ENCODE measurements around the gene CATSPER1. TPM values are rescaled to one million over a fixed set of nuclear protein-coding genes. Genes with fewer than 3 reads are reported as not detected.

CATSPER1 gene
- total RNA-seq (1 to 10 TPM; 1.2 to 2.6 TPM), polyA plus RNA-seq (ENCODE audit: insufficient read length in 6 of 6) (under 1 TPM in 1 of 6 donors, not detected in 5; 0.24 TPM)
- long read RNA-seq, donor 1: 0 reads
- long read RNA-seq, donor 2: 0 reads
- long read RNA-seq, donor 3: 0 reads
- long read RNA-seq, donor 4: 0 reads
- long read RNA-seq, donor 5: 0 reads
- long read RNA-seq, donor 6: 0 reads
- long read RNA-seq, donor 7: 0 reads
- long read RNA-seq, donor 8: 0 reads
- long read RNA-seq, donor 9: 0 reads
- long read RNA-seq, donor 10, partial matches to known transcripts: 0 of 2 reads
- long read RNA-seq, donor 10, other reads (novel, unspliced or antisense): 2 of 2 reads
- long read RNA-seq, donor 11: 0 reads
- long read RNA-seq, donor 12: 0 reads

GRCh38 chr11:66026017-66026529 lies at the start of gene CATSPER1:
TSS of gene CATSPER1 (minus strand) at chr11:66026479. CDS start at chr11:66026379, 100 bp downstream.
- no peak for ATAC-seq
- Histone ChIP-seq H3K27ac (no peak within 1 kb of the TSS), H3K27me3 (peaks cover 0 to 16% of the 10 kb centered on the region in 2 donors), H3K4me1 (peaks cover 6 to 18% of the 10 kb centered on the region in 2 donors), H3K9me3 (no peaks in the 10 kb centered on the region), H3K4me3 (no peak within 1 kb of the TSS), H3K36me3 (no peaks in the 10 kb centered on the region)
- DNase-seq: no peak
- intact Hi-C loops (cut with DNase I): no loop called here
- TF ChIP-seq CTCF (IDR thresholded peaks at IDR 0.05): no peak

- no peak for TF ChIP-seq CTCF (IDR thresholded peaks at IDR 0.05)
- Histone ChIP-seq H3K27ac (no peak overlapping the region), H3K4me3 (no peak overlapping the region), H3K9me3 (no peaks in the 10 kb centered on the region), H3K27me3 (no peaks in the 10 kb centered on the region), H3K36me3 (peaks cover 0 to 13% of the 10 kb centered on the region in 2 donors), H3K4me1 (peaks cover 3 to 28% of the 10 kb centered on the region in 2 donors)
- ATAC-seq: no peak
- no peak for DNase-seq
- intact Hi-C loops (cut with DNase I): no loop called here
Measured at GRCh38 chr11:66075273-66075672, 49.0 kb upstream of the CATSPER1 start.

GRCh38 chr11:66073669-66074068 lies 47.4 kb upstream of the CATSPER1 start:
- Histone ChIP-seq H3K4me3 (no peak overlapping the region), H3K36me3 (peaks cover 0 to 15% of the 10 kb centered on the region in 2 donors), H3K27ac (no peak overlapping the region), H3K9me3 (no peaks in the 10 kb centered on the region), H3K27me3 (no peaks in the 10 kb centered on the region), H3K4me1 (peaks cover 8 to 31% of the 10 kb centered on the region in 2 donors)
- no peak for TF ChIP-seq CTCF (IDR thresholded peaks at IDR 0.05)
- intact Hi-C loops (cut with DNase I): no loop called here
- ATAC-seq (no peak), DNase-seq (no peak)

DNA sequence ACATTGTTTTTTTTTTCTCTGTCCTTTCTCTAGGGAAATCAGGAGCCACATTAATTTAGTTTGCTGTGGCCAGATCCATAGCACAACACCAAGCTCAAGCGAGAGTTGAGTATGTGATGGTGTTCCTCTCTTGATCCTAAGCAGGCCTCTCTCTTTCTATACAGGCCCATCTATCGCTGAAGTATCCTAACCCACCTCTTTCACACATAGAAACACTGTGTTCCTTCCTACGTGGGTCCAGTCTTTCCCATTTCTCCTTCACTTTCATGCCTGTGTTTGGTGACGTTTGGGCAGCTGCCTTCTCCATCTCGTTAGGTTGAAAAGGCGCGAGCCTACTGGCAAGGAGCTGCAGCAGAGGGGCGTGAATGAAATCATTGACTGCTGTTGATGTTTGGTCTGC lies 46.2 kb upstream of the CATSPER1 start:
- H3K4me1 ChIP-seq: peaks cover 14 to 43% of the 10 kb centered on the region in 2 donors
- H3K27me3 ChIP-seq: no peaks in the 10 kb centered on the region
- H3K9me3 ChIP-seq: no peaks in the 10 kb centered on the region
- no peak for TF ChIP-seq CTCF (IDR thresholded peaks at IDR 0.05)
- no peak for DNase-seq
- H3K36me3 ChIP-seq: peaks cover 0 to 26% of the 10 kb centered on the region in 2 donors
- intact Hi-C loops (cut with DNase I): no loop called here
- no peak overlapping the region for H3K4me3 ChIP-seq
- no peak overlapping the region for H3K27ac ChIP-seq
- ATAC-seq: no peak

DNA sequence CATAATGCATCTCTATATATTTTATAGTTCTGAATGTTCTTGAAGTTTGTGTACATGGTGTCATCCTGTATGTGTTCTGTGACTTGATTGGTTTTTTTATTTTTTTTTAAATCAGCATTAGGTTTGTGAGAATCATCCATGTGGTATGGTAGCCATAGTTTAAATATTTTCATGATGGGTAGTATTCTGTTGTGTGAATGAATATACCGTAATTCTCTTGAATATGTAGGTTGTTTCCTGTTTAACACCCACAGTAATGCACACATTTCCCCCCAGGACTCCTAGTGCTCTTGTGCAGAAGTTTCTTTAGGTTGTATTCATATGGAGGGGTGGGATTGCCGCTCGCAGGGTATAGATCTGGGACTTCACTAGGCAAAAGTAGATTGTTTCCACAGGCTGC lies 45.8 kb upstream of the CATSPER1 start:
- Histone ChIP-seq H3K27ac (peak overlapping the region in 1 of 2 donors; percentile 97), H3K27me3 (no peaks in the 10 kb centered on the region), H3K4me3 (peak overlapping the region in 1 of 2 donors; percentile 94), H3K4me1 (peaks cover 14 to 46% of the 10 kb centered on the region in 2 donors), H3K36me3 (peaks cover 0 to 30% of the 10 kb centered on the region in 2 donors), H3K9me3 (no peaks in the 10 kb centered on the region)
- DNase-seq (no peak), ATAC-seq (no peak)
- intact Hi-C loops (cut with DNase I): no loop called here
- TF ChIP-seq CTCF (IDR thresholded peaks at IDR 0.05): no peak
